Nephron (organoid): ENCODE measurements around the gene ASIC2.

Experiments
- H3K27ac Mint-ChIP-seq, 3 experiments: 2 replicates each; pipeline ENCODE4 v1.8.0; 2020; ENCODE audit warnings: mixed read lengths in 3 of 3, mild to moderate bottlenecking in 2 of 3, moderate library complexity in 1 of 3
- H3K27me3 Mint-ChIP-seq: 2 replicates; pipeline ENCODE4 v1.8.0; 2021; ENCODE audit warnings: low read depth, mild to moderate bottlenecking, moderate library complexity, mixed read lengths
- H3K36me3 Mint-ChIP-seq: 2 replicates; pipeline ENCODE4 v1.8.0; 2020; ENCODE audit warnings: low read depth, mixed read lengths
- H3K4me1 Mint-ChIP-seq: 2 replicates; pipeline ENCODE4 v1.8.0; 2020; ENCODE audit warnings: mixed read lengths
- H3K4me3 Mint-ChIP-seq, 3 experiments: 2 replicates each; pipeline ENCODE4 v1.8.0; 2020; ENCODE audit warnings: mild to moderate bottlenecking in 3 of 3, mixed read lengths in 3 of 3, moderate library complexity in 2 of 3
- H3K9me3 Mint-ChIP-seq: 2 replicates; pipeline ENCODE4 v1.8.0; 2020; ENCODE audit warnings: mixed read lengths
- CTCF ChIP-seq, 3 experiments: fragments of 200-600 bp; sonication (generic); IDR thresholded peaks; one replicate each; pipeline ENCODE4 v1.5.0; 2021; ENCODE audit warnings: antibody characterized with exemption in 3 of 3; ENCODE audit not compliant: unreplicated experiment in 3 of 3

Gene ASIC2

GRCh38 chr17:33142705-33143299 lies 150.3 kb downstream of the ASIC2 start:
- Mint-ChIP-seq H3K4me3 (no peak overlapping the region), H3K27me3 (peaks cover 9% of the 10 kb centered on the region), H3K27ac (no peak overlapping the region), H3K4me1 (no peaks in the 10 kb centered on the region), H3K36me3 (no peaks in the 10 kb centered on the region), H3K9me3 (peaks cover 2% of the 10 kb centered on the region)
- no peak for TF ChIP-seq CTCF (IDR thresholded peaks at IDR 0.05; ENCODE audit: unreplicated experiment in 3 of 3)

- Mint-ChIP-seq H3K4me3 (no peak overlapping the region), H3K27ac (no peak overlapping the region), H3K36me3 (no peaks in the 10 kb centered on the region), H3K4me1 (no peaks in the 10 kb centered on the region), H3K27me3 (peaks cover 19% of the 10 kb centered on the region), H3K9me3 (peaks cover 2% of the 10 kb centered on the region)
- TF ChIP-seq CTCF (IDR thresholded peaks at IDR 0.05; ENCODE audit: unreplicated experiment in 3 of 3), result no peak
Measured at GRCh38 chr17:33140413-33141099, 152.5 kb downstream of the ASIC2 start.

- no peaks in the 10 kb centered on the region for H3K4me1 Mint-ChIP-seq
- H3K36me3 Mint-ChIP-seq, result no peaks in the 10 kb centered on the region
- H3K4me3 Mint-ChIP-seq, result no peak overlapping the region
- TF ChIP-seq CTCF (IDR thresholded peaks at IDR 0.05; ENCODE audit: unreplicated experiment in 3 of 3), result no peak
- H3K27ac Mint-ChIP-seq, result no peak overlapping the region
- peaks cover 2% of the 10 kb centered on the region for H3K9me3 Mint-ChIP-seq
- peaks cover 28% of the 10 kb centered on the region for H3K27me3 Mint-ChIP-seq
Measured at GRCh38 chr17:33138627-33139026, 154.5 kb downstream of the ASIC2 start.

GRCh38 chr17:33137426-33137825 lies 155.7 kb downstream of the ASIC2 start:
- no peaks in the 10 kb centered on the region for H3K4me1 Mint-ChIP-seq
- H3K4me3 Mint-ChIP-seq, result no peak overlapping the region
- H3K27me3 Mint-ChIP-seq, result peaks cover 24% of the 10 kb centered on the region
- no peak overlapping the region for H3K27ac Mint-ChIP-seq
- H3K9me3 Mint-ChIP-seq, result no peaks in the 10 kb centered on the region
- TF ChIP-seq CTCF (IDR thresholded peaks at IDR 0.05; ENCODE audit: unreplicated experiment in 3 of 3), result no peak
- no peaks in the 10 kb centered on the region for H3K36me3 Mint-ChIP-seq

GRCh38 chr17:33135691-33136090 lies 157.4 kb downstream of the ASIC2 start:
- H3K9me3 Mint-ChIP-seq, result no peaks in the 10 kb centered on the region
- no peaks in the 10 kb centered on the region for H3K36me3 Mint-ChIP-seq
- no peaks in the 10 kb centered on the region for H3K4me1 Mint-ChIP-seq
- peaks cover 30% of the 10 kb centered on the region for H3K27me3 Mint-ChIP-seq
- no peak overlapping the region for H3K4me3 Mint-ChIP-seq
- no peak overlapping the region for H3K27ac Mint-ChIP-seq
- no peak for TF ChIP-seq CTCF (IDR thresholded peaks at IDR 0.05; ENCODE audit: unreplicated experiment in 3 of 3)

GRCh38 chr17:33131620-33132019 lies 161.5 kb downstream of the ASIC2 start:
- no peaks in the 10 kb centered on the region for H3K36me3 Mint-ChIP-seq
- H3K4me1 Mint-ChIP-seq, result no peaks in the 10 kb centered on the region
- no peak for TF ChIP-seq CTCF (IDR thresholded peaks at IDR 0.05; ENCODE audit: unreplicated experiment in 3 of 3)
- H3K27me3 Mint-ChIP-seq, result peaks cover 27% of the 10 kb centered on the region
- H3K4me3 Mint-ChIP-seq, result no peak overlapping the region
- no peak overlapping the region for H3K27ac Mint-ChIP-seq
- no peaks in the 10 kb centered on the region for H3K9me3 Mint-ChIP-seq
